ACC112 (cell line): ENCODE data around the gene OR1I1.

ENCODE experiments used
- H2AFZ ChIP-seq: fragments of 200-600 bp; sonication (generic); one replicate; pipeline ENCODE4 v1.6.0; 2017; ENCODE audit warnings: antibody characterized with exemption, low read length; ENCODE audit not compliant: unreplicated experiment
- H3K27ac ChIP-seq: fragments of 200-600 bp; sonication (generic); 2 replicates; pipeline ENCODE4 v1.5.1; 2014; ENCODE audit warnings: low read depth, mild to moderate bottlenecking, antibody characterized with exemption, low read length, moderate library complexity
- H3K27me3 ChIP-seq: fragments of 200-600 bp; sonication (generic); 2 replicates; pipeline ENCODE4 v1.6.1; 2014; ENCODE audit warnings: mild to moderate bottlenecking, antibody characterized with exemption, low read length, moderate library complexity, mixed read lengths; ENCODE audit not compliant: insufficient read depth
- H3K36me3 ChIP-seq: fragments of 200-600 bp; sonication (generic); 2 replicates; pipeline ENCODE4 v1.6.1; 2016; ENCODE audit warnings: mild to moderate bottlenecking, antibody characterized with exemption, low read length, moderate library complexity, mixed read lengths; ENCODE audit not compliant: insufficient read depth
- H3K4me1 ChIP-seq: fragments of 200-600 bp; sonication (generic); one replicate; pipeline ENCODE4 v1.6.1; 2016; ENCODE audit warnings: low read length, mixed read lengths; ENCODE audit not compliant: insufficient read depth, unreplicated experiment, control insufficient read depth
- H3K4me3 ChIP-seq: fragments of 200-600 bp; sonication (generic); 2 replicates; pipeline ENCODE4 v1.5.1; 2014; ENCODE audit warnings: mild to moderate bottlenecking, low read depth, low read length
- H3K79me2 ChIP-seq: fragments of 200-600 bp; sonication (generic); one replicate; pipeline ENCODE4 v1.6.0; 2016; ENCODE audit warnings: low read length; ENCODE audit not compliant: control insufficient read depth, unreplicated experiment, insufficient read depth

The OR1I1 gene

DNA sequence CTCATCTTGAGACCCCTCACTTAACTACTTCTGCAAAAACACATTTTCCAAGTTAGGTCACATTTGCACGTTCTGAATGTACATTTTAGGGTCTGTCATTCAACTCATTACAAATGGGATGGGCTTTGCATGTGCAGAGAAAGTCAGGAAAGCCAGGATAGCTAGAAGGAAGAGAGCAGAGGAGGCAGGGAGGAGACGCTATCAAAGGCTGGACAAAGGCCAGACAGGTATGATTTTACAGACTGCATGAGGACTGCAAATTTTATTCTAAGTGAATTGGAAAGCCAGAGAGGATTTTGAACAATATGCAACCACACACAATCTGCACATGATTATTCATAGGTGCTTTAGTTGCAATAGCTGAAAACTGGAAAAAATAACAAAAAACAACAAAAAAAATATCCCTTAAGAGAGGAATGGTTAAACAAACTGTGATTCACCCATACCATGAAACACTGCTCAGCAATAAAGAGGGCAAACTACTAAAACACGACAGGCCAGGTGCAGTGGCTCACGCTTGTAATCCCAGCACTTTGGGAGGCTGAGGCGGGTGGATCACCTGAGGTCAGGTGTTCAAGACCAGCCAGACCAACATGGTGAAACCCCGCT is 46.3 kb downstream of the OR1I1 start:
- no peak overlapping the region for H2AFZ ChIP-seq
- H3K27ac ChIP-seq: no peak overlapping the region
- H3K4me3 ChIP-seq: no peak overlapping the region
- no peaks in the 10 kb centered on the region for H3K36me3 ChIP-seq
- peaks cover 4% of the 10 kb centered on the region for H3K79me2 ChIP-seq
- H3K4me1 ChIP-seq: peaks cover 11% of the 10 kb centered on the region
- no peaks in the 10 kb centered on the region for H3K27me3 ChIP-seq

DNA sequence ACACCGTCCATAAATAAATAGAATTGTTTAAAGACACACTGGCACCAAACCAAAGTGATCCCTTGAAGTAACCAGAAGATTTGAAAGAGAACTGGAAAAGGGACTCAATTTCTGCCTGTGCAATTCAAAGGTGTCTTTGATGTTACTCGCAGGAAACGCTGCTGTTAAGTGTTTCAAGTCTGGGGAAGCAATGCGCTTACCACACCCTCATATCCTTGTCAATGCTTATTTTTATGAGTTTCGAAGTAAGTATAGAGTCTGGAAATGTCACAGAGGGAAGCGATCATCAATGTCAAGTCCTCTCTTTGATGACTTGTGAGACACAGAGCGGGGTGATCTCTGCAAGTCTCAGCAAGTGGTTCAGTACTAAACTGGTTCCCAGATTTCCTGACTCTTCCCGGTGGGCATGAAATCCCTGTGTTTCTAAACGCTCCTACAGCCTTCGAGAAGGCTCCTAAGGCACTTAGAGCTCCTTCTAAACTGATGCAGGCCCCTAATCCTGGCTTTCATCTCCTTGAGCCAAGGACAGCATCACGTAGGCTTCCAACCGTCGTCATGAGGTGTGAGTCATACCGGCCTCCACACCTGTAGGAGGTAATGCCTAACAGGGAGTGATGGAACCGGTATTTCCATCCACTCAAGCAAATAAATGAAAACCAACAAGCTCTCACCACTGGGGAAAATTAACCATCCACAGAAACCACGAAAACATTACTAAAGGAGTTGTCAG is 48.0 kb downstream of the OR1I1 start:
- Histone ChIP-seq H2AFZ (no peak overlapping the region), H3K27me3 (no peaks in the 10 kb centered on the region), H3K79me2 (no peaks in the 10 kb centered on the region), H3K36me3 (no peaks in the 10 kb centered on the region), H3K4me1 (peaks cover 4% of the 10 kb centered on the region), H3K4me3 (no peak overlapping the region), H3K27ac (no peak overlapping the region)

DNA sequence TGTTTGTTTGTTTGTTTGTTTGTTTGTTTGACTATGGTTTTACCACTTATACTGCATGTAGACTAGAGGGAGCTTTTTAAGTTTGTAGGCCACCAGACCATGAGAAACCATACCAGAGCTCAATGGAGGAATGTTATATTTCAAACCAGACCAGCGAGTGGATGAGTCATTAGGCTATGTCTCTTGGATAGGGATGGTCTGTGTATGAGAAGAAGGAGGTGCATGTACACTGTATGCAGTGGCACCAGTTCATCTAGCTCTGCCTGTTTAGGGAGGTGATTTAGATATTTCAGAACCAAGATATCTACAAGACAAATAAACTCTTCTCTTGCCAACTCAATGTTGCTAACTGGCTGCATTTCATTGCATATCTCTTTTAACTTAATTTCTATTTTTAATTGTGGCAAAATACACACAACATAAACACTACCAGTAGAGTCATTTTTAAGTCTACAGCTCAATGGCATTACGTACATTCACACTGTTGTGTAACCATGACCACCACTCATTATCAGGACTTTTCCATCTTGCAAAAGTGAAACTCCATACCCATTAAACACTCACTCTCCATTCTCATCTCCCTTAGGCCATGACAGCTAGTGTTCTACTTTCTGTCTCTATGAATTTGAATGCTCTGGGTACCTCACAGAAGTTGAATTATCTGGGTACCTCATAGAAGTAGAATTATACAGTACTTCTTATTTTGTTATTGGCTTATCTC is 54.4 kb downstream of the OR1I1 start:
- Histone ChIP-seq H3K36me3 (no peaks in the 10 kb centered on the region), H3K79me2 (no peaks in the 10 kb centered on the region), H3K4me3 (no peak overlapping the region), H2AFZ (no peak overlapping the region), H3K27ac (no peak overlapping the region), H3K4me1 (peaks cover 8% of the 10 kb centered on the region), H3K27me3 (no peaks in the 10 kb centered on the region)

DNA sequence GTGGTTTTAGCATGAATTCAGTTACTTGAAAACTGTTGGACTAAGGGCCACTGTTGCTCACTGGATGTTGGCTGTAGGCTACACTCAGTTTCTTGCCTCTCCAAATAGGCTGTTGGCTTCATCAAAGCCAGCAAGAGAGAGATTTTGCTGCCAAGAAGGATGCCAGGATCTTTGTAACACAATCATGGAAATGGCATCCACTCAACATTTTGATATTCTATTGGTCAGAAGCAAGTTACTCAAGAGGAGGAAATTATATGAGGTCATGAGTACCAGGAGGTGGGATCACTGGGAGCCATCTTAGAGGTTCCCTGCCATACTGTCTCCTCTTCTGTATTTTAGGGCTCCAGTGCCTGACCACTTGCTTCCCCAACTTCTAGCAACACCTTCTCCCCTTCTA is 55.8 kb downstream of the OR1I1 start:
- H3K4me3 ChIP-seq: no peak overlapping the region
- no peaks in the 10 kb centered on the region for H3K36me3 ChIP-seq
- peaks cover 8% of the 10 kb centered on the region for H3K4me1 ChIP-seq
- H2AFZ ChIP-seq: no peak overlapping the region
- H3K27ac ChIP-seq: no peak overlapping the region
- no peaks in the 10 kb centered on the region for H3K79me2 ChIP-seq
- no peaks in the 10 kb centered on the region for H3K27me3 ChIP-seq

DNA sequence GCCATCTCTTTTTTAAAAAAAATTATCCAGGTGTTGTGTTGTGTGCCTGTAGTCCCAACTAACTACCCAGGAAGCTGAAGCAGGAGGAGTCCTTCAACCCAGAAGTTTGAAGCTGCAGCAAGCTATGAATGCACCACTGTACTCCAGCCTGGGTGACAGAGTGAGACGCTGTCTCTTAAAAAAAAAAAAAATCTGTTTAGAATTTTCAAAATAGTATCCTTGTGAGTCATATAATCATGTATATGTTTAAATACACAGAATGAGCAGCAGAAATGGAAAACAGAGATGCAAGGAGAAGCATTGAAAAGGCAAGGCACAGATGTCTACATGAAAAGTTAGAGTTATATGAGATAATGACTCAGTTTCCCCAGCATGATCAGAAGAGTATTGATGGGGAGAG is 56.4 kb downstream of the OR1I1 start:
- Histone ChIP-seq H3K27me3 (no peaks in the 10 kb centered on the region), H2AFZ (no peak overlapping the region), H3K79me2 (no peaks in the 10 kb centered on the region), H3K4me3 (no peak overlapping the region), H3K36me3 (no peaks in the 10 kb centered on the region), H3K4me1 (peaks cover 8% of the 10 kb centered on the region), H3K27ac (no peak overlapping the region)

DNA sequence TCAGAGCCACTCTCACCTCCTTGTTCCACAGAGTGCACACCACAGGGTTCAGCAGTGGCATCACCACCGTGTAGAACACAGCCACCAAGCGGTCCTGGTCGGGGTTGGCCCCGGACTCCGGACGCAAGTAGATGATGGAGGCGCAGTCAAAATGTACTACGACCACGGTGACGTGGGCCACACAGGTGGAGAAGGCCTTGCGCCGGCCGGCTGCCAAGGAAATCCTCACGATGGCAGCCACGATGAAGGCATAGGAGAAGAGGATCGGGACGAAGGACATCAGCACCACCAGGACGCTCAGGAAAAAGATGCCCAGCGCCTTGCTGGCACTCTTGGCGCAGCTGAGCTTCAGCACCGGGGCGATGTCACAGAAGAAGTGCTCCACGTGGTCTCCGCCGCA is 59.1 kb downstream of the OR1I1 start:
- no peak overlapping the region for H2AFZ ChIP-seq
- H3K79me2 ChIP-seq: no peaks in the 10 kb centered on the region
- H3K27ac ChIP-seq: no peak overlapping the region
- peaks cover 8% of the 10 kb centered on the region for H3K4me1 ChIP-seq
- no peaks in the 10 kb centered on the region for H3K36me3 ChIP-seq
- no peaks in the 10 kb centered on the region for H3K27me3 ChIP-seq
- no peak overlapping the region for H3K4me3 ChIP-seq

DNA sequence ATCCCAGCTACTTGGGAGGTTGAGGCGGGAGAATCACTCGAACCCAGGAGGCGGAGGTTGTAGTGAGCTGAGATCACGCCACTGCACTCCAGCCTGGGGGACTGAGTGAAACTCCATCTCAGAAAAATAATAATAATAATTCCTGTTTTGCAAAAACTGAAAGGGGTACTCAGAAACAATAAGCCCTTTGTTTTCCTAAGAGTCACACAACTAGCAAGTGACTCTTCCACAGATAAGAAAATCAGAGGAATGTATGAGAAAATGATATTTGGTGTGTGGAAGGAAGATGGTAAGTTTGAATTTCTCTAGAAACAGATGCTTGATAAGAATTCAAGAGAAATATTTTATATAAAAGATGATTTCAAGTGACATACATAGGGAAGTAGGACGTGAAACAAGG is 60.3 kb downstream of the OR1I1 start:
- no peaks in the 10 kb centered on the region for H3K36me3 ChIP-seq
- no peak overlapping the region for H2AFZ ChIP-seq
- no peak overlapping the region for H3K4me3 ChIP-seq
- H3K27ac ChIP-seq: no peak overlapping the region
- H3K27me3 ChIP-seq: no peaks in the 10 kb centered on the region
- no peaks in the 10 kb centered on the region for H3K79me2 ChIP-seq
- H3K4me1 ChIP-seq: peaks cover 8% of the 10 kb centered on the region
